Skeletal muscle tissue (tissue), 4 donors: Measurements from ENCODE around the gene CDKN1A. TPM values are rescaled to one million over a fixed set of nuclear protein-coding genes. Genes with fewer than 3 reads are reported as not detected.
A peak's percentile ranks its signal among the peaks of the same experiment; 100 is the strongest.
"Not testable (repeated sequence)": the region's sequence is repeated elsewhere in the genome, so short reads cannot be mapped to it uniquely, and the experiment has no call there.

Source experiments
- H3K27ac ChIP-seq: one replicate; pipeline ENCODE4 v1.7.0; 2013; ENCODE audit warnings: mild to moderate bottlenecking, low read depth, low read length, inconsistent platforms
- H3K27me3 ChIP-seq, 3 donors: one replicate each; pipeline ENCODE4 v1.7.0; 2013; ENCODE audit warnings: low read length in 3 of 3; ENCODE audit not compliant: control insufficient read depth in 3 of 3, insufficient read depth in 3 of 3
- H3K36me3 ChIP-seq, 3 donors: one replicate each; pipeline ENCODE4 v1.7.0; 2013; ENCODE audit warnings: low read length in 3 of 3; ENCODE audit not compliant: control insufficient read depth in 3 of 3, insufficient read depth in 3 of 3
- H3K4me1 ChIP-seq, 3 donors: one replicate each; pipeline ENCODE4 v1.7.0; 2013; ENCODE audit warnings: low read length in 3 of 3, mild to moderate bottlenecking in 3 of 3; ENCODE audit not compliant: control insufficient read depth in 3 of 3, insufficient read depth in 3 of 3
- H3K4me3 ChIP-seq, 3 donors: one replicate each; pipeline ENCODE4 v1.7.0; 2013; ENCODE audit warnings: low read length in 3 of 3
- H3K9ac ChIP-seq, 3 donors: one replicate each; pipeline ENCODE4 v1.7.0; 2013; ENCODE audit warnings: low read length in 3 of 3, mild to moderate bottlenecking in 3 of 3, moderate library complexity in 2 of 3, low read depth in 1 of 3
- H3K9me3 ChIP-seq, 3 donors: one replicate each; pipeline ENCODE4 v1.7.0; 2013; ENCODE audit warnings: low read length in 3 of 3; ENCODE audit not compliant: control insufficient read depth in 3 of 3
- total RNA-seq: library from RNA; depleted of rRNA; stranded (reverse); fragments of >200 nt; gene quantifications from one replicate; pipeline ENCODE4 v1.2.3, GENCODE V29; 2014
- donor health status: Osteomylitis.

The CDKN1A gene
- total RNA-seq, 1 donor from 2014 or later, result 62.1 TPM

DNA sequence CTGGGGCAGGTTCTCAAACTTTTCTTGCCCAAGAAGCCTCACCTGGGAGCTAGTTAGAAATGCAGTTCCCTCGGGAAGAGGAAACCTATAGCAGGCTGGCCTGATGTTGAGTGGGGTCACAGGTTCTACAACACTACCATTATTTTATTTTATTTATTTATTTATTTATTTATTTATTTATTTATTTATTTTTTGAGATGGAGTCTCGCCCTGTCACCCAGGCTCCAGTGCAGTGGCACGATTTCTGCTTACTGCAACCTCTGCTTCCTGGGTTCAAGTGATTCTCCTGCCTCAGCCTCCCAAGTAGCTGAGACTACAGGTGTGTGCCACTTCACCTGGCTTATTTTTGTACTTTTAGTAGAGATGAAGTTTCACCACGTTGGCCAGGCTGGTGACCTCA lies 45.5 kb downstream of the CDKN1A start:
- H3K9me3 ChIP-seq, H3K4me3 ChIP-seq, H3K36me3 ChIP-seq, H3K4me1 ChIP-seq, H3K27ac ChIP-seq, H3K27me3 ChIP-seq, H3K9ac ChIP-seq: not testable (repeated sequence)

DNA sequence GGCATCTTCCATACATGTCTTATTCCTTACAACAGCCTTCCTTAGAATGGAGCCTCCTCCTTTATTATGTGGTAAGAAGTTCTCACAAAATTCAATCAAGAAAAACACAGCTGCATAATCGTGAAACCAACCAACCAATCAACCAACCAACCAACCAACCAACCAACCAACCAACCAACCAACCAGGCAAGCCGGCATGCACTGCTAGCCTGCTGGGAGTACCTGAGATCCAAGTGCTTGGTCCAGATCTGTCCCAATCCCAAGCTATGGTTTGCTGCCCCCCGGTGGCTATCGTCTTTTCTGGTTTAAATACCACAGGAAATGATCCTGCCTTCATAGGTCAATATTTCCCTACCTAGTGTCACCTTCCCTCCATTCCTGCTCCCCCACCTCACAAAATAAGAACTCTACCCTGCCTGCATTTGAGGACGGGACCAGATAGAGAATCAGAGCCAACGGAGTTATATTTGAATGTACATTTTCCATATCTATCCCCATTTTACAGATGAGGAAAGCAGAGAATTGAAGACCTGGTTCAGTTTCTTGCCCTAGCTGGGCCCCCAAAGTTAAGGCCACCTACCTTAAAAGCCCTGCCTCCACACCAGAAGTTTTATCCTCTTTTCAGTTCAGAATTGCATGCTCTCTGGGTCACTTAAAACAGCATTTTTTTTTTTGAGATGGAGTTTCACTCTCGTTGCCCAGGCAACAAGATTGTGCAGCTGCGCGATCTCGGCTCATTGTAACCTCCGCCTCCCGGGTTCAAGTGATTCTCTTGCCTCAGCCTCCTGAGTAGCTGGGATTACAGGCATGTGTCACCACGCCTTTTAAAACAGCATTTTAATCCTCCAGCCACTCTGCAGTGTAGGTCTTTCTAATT lies 46.2 kb downstream of the CDKN1A start:
- no peak overlapping the region for H3K27ac ChIP-seq
- H3K9me3 ChIP-seq, result no peaks in the 10 kb centered on the region
- no peaks in the 10 kb centered on the region for H3K36me3 ChIP-seq
- H3K27me3 ChIP-seq, result no peaks in the 10 kb centered on the region
- peaks cover 0 to 4% (median 3%) of the 10 kb centered on the region in 3 donors for H3K4me1 ChIP-seq
- H3K4me3 ChIP-seq, result no peak overlapping the region
- H3K9ac ChIP-seq, result no peak overlapping the region

DNA sequence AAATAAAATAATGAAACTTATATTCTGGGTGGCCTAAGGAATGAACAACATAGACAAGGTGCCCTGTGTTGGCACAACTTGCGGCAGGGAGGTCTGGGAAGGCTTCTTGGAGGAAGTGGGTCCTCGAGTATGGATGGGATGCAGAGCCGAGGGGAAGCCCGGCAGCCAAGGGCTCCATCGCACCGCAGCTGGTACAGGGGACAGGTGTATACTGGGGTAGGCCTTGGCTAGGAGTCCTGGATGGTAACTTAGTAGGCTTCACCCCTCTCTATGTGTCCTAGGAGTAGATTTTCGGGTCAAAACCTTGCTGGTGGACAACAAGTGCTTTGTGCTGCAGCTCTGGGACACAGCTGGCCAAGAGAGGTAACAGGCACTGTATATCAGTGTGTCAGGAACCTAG lies 47.1 kb downstream of the CDKN1A start:
- Histone ChIP-seq H3K4me3 (no peak overlapping the region), H3K9me3 (no peaks in the 10 kb centered on the region), H3K27ac (no peak overlapping the region), H3K9ac (no peak overlapping the region), H3K36me3 (no peaks in the 10 kb centered on the region), H3K27me3 (no peaks in the 10 kb centered on the region), H3K4me1 (peaks cover 0 to 4% (median 3%) of the 10 kb centered on the region in 3 donors)

DNA sequence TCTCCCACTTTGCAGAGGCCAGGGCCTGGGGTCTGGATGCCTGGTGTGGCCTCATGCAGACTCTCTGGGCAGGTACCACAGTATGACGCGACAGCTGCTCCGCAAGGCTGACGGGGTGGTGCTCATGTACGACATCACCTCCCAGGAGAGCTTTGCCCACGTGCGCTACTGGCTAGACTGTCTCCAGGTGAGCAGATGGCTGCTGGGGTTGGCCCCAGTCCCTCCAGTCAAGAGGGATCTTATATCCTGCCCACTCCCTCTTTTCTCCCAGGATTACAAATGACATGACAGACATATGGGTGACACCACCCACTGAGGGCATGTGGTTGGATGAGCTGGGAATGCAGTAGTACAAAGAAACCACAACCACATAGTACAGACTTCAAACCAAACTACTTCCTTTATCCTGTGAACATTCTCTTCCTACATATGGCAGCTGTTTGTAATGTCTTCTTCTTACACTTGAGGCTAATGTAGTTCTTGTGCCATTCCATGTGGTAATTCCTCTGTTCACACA lies 49.0 kb downstream of the CDKN1A start:
- H3K36me3 ChIP-seq, result no peaks in the 10 kb centered on the region
- no peaks in the 10 kb centered on the region for H3K27me3 ChIP-seq
- H3K9me3 ChIP-seq, result no peaks in the 10 kb centered on the region
- H3K4me1 ChIP-seq, result peaks cover under 1 to 10% (median 3%) of the 10 kb centered on the region in 3 donors
- H3K9ac ChIP-seq, result no peak overlapping the region
- no peak overlapping the region for H3K27ac ChIP-seq
- H3K4me3 ChIP-seq, result no peak overlapping the region

DNA sequence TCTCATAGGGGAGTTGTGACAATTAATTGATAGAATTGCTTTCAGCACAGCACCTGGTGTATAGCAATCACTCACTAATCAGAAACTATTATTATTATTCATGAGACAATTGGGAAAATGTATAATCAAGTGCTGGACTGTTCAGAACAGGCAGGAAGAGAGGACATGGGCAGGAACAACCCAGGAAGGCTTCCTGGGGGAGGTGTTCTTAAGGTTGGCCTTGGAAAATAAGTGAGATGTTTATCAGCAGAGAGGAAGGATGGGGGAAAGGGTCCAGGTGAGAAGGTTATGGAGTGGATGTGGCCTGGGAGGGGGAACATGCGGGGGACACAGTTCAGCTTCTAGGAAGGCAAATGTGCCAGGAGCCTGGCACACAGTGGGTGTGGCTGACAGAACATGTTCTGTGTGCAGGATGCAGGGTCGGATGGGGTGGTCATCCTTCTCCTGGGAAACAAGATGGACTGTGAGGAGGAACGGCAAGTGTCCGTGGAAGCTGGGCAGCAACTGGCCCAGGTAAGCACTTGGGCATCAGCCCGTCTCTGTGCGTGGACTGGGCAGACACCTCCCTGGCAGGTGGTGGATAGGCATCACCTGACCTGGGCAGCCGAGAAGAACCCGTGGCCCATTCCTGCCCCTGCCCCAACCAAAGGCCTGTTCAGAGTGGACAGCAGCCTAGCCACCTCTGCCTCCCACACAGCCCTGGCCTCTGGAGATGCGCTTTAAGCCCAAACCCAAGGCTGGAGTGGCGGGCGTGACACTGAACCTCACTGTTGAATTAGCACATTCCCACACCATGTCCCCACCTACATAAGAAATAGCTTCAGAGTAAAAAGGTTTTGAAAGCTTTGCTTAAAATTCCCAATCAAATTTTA lies 50.0 kb downstream of the CDKN1A start:
- Histone ChIP-seq H3K9me3 (no peaks in the 10 kb centered on the region), H3K9ac (peak overlapping the region in 1 of 3 donors; percentile 17), H3K36me3 (no peaks in the 10 kb centered on the region), H3K4me3 (no peak overlapping the region), H3K27me3 (no peaks in the 10 kb centered on the region), H3K4me1 (peaks cover 3 to 13% (median 6%) of the 10 kb centered on the region in 3 donors), H3K27ac (peak overlapping the region; percentile 46)

DNA sequence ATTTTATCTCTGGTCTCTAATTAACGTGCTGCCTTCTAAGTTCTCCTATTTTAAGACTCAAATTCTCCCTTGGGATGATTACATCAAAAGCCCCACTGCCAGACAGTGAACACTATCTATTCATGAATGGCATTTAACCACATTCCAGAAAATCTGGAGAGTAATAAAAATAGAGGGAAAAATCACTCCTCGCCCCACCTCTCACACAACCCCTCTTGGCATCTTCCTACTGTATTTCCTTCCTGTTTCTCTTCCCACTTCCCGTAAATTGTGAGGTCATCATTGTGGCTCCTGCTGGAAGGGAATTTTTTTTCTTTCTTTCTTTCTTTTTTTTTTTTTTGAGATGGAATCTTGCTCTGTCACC lies 50.6 kb downstream of the CDKN1A start:
- Histone ChIP-seq H3K4me3 (no peak overlapping the region), H3K27me3 (no peaks in the 10 kb centered on the region), H3K36me3 (no peaks in the 10 kb centered on the region), H3K27ac (peak overlapping the region; percentile 46), H3K9ac (peak overlapping the region in 1 of 3 donors; percentile 17), H3K9me3 (no peaks in the 10 kb centered on the region), H3K4me1 (peaks cover 3 to 13% (median 6%) of the 10 kb centered on the region in 3 donors)

DNA sequence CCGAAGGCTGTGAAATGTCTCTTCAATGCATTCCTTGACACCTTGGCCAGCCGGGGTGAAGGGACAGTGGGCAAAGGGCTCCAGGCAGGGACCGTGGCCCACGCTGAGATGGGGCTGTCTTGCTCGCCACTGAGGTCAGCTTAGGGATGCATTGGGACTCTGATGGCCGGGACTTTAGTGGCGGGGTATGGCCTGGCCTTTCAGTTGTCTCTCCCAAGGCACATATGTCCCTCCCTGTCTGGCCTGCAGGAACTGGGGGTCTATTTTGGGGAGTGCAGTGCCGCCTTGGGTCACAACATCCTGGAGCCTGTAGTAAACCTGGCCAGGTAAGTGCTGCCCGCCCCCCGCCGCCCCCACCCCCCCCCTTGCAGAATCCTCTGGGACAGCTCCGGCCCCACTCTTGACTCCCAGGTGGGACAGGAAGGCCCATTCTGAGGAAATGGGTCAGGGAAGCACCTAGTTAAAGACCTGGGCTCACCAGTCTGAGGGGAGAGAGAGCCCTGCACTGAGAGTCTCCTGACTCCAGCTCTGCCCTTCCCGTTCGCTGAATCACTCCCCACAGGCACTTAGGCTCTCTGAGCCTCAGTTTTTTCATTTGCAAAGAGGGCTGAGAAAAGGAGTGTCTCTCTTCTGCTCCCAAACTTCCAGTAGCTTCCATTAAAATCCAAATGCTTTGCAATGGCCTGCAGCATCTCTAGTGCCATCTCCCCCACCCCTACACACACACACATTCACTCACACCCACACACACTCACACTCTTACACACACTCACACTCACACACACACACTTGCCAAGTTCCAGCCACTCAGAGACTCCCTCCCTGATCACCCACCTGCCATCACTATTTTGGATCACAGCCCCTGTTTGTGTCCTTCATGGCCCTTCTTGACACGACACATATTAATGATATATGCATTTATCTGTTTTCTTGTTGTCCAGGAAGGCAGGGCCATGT lies 52.2 kb downstream of the CDKN1A start:
- H3K27me3 ChIP-seq, result peaks cover 0 to 4% (median 0%) of the 10 kb centered on the region in 3 donors
- H3K27ac ChIP-seq, result no peak overlapping the region
- no peaks in the 10 kb centered on the region for H3K36me3 ChIP-seq
- no peak overlapping the region for H3K4me3 ChIP-seq
- no peak overlapping the region for H3K9ac ChIP-seq
- H3K4me1 ChIP-seq, result peaks cover 16 to 27% (median 21%) of the 10 kb centered on the region in 3 donors
- H3K9me3 ChIP-seq, result no peaks in the 10 kb centered on the region

DNA sequence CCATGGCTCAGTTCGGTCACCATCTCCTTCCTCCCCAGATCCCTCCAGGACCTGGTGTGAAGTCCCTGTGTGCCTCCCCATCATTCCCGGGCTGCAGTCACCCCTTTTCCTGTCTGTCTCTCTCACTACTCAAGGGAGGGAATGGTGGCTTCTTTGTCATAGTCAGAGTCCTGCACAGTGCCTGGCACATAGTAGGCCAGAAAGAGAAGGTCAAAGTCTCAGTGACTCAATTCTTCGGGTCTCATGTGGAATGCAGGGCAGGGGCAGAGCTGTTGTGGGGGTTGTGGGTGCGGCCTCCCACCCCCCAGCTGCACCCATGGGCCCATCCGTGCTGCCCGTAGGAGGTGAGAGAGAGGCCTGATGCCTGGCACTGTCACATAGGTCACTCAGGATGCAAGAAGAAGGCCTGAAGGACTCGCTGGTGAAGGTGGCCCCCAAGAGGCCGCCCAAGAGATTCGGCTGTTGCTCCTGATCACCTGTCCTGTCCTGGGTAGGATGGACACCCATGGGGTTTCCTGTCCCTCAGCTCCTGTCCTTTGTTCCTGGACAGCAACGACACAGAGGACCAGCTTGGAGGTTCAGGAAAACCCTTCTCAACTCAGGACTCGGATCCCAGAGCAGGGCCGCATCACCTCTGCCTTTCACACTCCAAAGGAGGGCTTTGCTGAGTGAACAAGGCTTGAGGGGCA lies 53.3 kb downstream of the CDKN1A start:
- H3K4me1 ChIP-seq, result peaks cover 19 to 32% (median 26%) of the 10 kb centered on the region in 3 donors
- H3K27me3 ChIP-seq, result peaks cover 0 to 4% (median 0%) of the 10 kb centered on the region in 3 donors
- no peak overlapping the region for H3K9ac ChIP-seq
- H3K4me3 ChIP-seq, result no peak overlapping the region
- no peaks in the 10 kb centered on the region for H3K9me3 ChIP-seq
- no peak overlapping the region for H3K27ac ChIP-seq
- no peaks in the 10 kb centered on the region for H3K36me3 ChIP-seq

DNA sequence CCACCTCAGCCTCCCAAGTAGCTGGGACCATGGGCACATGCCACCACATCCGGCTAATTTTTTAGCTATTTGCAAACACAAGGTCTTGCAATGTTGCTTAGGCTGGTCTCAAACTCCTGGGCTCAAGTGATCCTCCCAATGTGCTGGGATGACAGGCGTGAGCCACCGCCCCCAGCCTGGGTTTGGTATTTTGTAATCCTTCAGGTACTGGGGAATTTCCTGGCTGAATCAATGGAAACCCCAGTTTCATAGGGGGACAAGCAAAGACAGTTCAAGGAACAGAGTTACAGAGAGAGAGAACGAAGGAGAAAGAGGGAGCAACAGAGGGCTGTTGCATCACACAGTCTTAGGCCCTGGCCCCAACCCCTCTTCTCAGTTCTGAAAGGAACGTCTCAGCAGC lies 54.8 kb downstream of the CDKN1A start:
- Histone ChIP-seq H3K9me3 (no peaks in the 10 kb centered on the region), H3K36me3 (no peaks in the 10 kb centered on the region)

More for the DNA sequence above, 54.8 kb downstream of the CDKN1A start:
- no peak overlapping the region for H3K27ac ChIP-seq
- H3K4me1 ChIP-seq, result peaks cover 19 to 32% (median 26%) of the 10 kb centered on the region in 3 donors
- peaks cover 0 to 4% (median 0%) of the 10 kb centered on the region in 3 donors for H3K27me3 ChIP-seq
- H3K9ac ChIP-seq, result no peak overlapping the region
- H3K4me3 ChIP-seq, result no peak overlapping the region
